HAP-1 (cell line): ENCODE results near the gene KEL.
"Not testable (repeated sequence)": the region's sequence is repeated elsewhere in the genome, so short reads cannot be mapped to it uniquely, and the experiment has no call there.

Source experiments
- DNase-seq, 2 experiments: peaks; one replicate each; pipeline ENCODE4 v3.0.0-alpha.2; 2016 to 2020; ENCODE audit warnings: low spot score in 2 of 2
- H3K27me3 ChIP-seq: fragments of 250-450 bp; sonication (Bioruptor Pico); 2 replicates; pipeline ENCODE4 v1.5.1; 2020; ENCODE audit warnings: low read depth, mild to moderate bottlenecking, moderate library complexity
- H3K36me3 ChIP-seq: fragments of 250-450 bp; sonication (Bioruptor Pico); replicated peaks from 2 replicates; pipeline ENCODE4 v1.5.1; 2020; ENCODE audit warnings: mild to moderate bottlenecking
- H3K4me1 ChIP-seq: fragments of 250-450 bp; sonication (Bioruptor Pico); 2 replicates; pipeline ENCODE4 v1.5.1; 2020; ENCODE audit warnings: mild to moderate bottlenecking
- H3K4me3 ChIP-seq: fragments of 250-450 bp; sonication (Bioruptor Pico); 2 replicates; pipeline ENCODE4 v1.5.1; 2020; ENCODE audit warnings: mild to moderate bottlenecking, moderate library complexity
- H3K9me3 ChIP-seq: fragments of 250-450 bp; sonication (Bioruptor Pico); 2 replicates; pipeline ENCODE4 v1.5.1; 2020; ENCODE audit warnings: mild to moderate bottlenecking, moderate library complexity
- in situ Hi-C: fragments of 300-500 bp; cut with MboI; formaldehyde crosslinking; loops from 3 replicates; pipeline ENCODE4 v1.14.3; 2020; ENCODE audit warnings: low sequenced_read_pairs, inconsistent platforms, mixed read lengths

KEL gene

GRCh38 chr7:142984297-142984696 is 22.1 kb upstream of the KEL start:
- DNase-seq, result no peak
- H3K9me3 ChIP-seq, result no peaks in the 10 kb centered on the region
- no peak overlapping the region for H3K4me3 ChIP-seq
- in situ Hi-C loops, result no loop called here
- no peaks in the 10 kb centered on the region for H3K4me1 ChIP-seq
- no peaks in the 10 kb centered on the region for H3K36me3 ChIP-seq
- no peaks in the 10 kb centered on the region for H3K27me3 ChIP-seq

DNA sequence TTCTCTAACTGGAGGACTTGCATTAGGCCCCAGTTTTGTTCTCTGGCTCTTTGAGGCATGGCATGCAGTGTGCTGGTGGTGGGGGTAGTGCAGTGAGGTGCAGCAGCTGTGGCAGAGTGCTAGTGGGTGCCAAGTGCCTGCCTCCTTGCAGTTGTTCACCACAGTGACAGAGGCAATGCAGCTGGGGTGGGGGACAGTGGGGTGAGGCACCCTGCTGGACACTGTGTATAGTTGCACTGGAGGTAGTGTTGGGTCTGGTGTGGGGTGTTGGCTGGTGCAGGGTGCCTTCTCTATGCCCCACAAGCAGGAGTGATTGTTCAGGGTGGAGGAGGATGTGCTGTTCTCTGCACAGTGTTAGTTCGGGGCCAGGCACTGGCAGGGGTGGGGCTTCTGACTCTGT is 21.7 kb upstream of the KEL start:
- in situ Hi-C loops, result no loop called here
- Histone ChIP-seq H3K4me3 (no peak overlapping the region), H3K36me3 (no peaks in the 10 kb centered on the region), H3K4me1 (no peaks in the 10 kb centered on the region), H3K27me3 (no peaks in the 10 kb centered on the region), H3K9me3 (no peaks in the 10 kb centered on the region)
- DNase-seq, result no peak

DNA sequence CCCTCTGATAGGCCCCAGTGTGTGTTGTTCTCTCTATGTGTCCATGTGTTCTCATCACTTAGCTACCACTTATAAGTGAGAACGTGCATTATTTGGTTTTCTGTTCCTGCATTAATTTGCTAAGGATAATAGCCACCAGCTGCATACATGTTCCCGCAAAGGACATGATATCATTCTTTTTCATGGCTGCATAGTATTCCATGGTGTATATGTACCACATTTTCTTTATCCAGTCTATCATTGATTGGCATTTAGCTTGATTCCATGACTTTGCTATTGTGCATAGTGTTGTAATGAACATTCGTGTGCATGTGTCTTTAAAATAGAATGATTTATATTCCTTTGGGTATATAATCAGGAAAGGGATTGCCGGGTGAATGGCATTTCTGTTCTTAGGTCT is 16.2 kb upstream of the KEL start:
- DNase-seq, in situ Hi-C loops, H3K36me3 ChIP-seq, H3K9me3 ChIP-seq, H3K27me3 ChIP-seq, H3K4me3 ChIP-seq, H3K4me1 ChIP-seq: not testable (repeated sequence)

DNA sequence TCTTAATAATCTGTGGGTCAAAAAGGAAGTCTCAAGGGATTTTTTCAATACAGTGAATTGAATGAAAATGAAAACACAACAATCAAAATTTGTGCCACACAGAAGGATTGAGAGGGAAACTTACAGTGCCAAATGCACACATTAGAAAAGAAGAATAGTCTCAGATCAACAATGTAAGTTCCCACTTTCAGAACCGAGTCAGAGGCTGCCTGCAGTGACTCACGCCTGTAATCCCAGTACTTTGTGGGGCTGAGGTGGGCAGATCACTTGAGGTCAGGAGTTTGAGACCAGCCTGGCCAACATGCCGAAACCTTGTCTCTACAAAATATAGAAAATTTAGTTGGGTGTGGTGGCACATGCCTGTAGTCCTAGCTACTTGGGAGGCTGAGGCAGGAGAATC is 12.5 kb upstream of the KEL start:
- Histone ChIP-seq H3K27me3 (no peaks in the 10 kb centered on the region), H3K4me3 (no peak overlapping the region), H3K4me1 (no peaks in the 10 kb centered on the region), H3K9me3 (no peaks in the 10 kb centered on the region), H3K36me3 (no peaks in the 10 kb centered on the region)
- no peak for DNase-seq
- in situ Hi-C loops, result no loop called here

GRCh38 chr7:142969183-142969582 is 7.0 kb upstream of the KEL start:
- 0 out of 2 replicates have a peak, but pooled peaks cover 2% of the 10 kb centered on the region for H3K27me3 ChIP-seq
- no peaks in the 10 kb centered on the region for H3K4me1 ChIP-seq
- no peaks in the 10 kb centered on the region for H3K36me3 ChIP-seq
- H3K4me3 ChIP-seq, result no peak overlapping the region
- no peaks in the 10 kb centered on the region for H3K9me3 ChIP-seq
- in situ Hi-C loops, result no loop called here
- DNase-seq, result no peak

DNA sequence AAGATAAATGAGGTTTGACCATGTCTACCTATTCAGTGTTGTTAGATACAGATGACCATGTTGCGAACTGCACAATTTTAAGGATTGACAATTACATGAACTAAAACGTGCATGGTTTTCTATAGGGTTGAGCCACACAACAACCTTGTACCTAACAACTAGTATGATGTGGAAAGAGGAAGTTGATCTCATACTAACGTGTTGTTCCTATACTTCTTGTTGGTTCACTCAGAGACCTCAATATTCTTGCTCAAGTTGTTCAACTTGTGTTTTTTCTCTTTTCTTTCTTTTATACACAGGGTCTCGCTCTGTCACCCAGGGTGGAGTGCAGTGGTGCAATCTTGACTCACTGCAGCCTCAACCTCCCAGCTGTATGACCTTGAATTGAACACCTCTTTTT is 6.1 kb upstream of the KEL start:
- Histone ChIP-seq H3K27me3 (0 out of 2 replicates have a peak, but pooled peaks cover 2% of the 10 kb centered on the region), H3K4me3 (no peak overlapping the region), H3K4me1 (no peaks in the 10 kb centered on the region), H3K9me3 (no peaks in the 10 kb centered on the region), H3K36me3 (no peaks in the 10 kb centered on the region)
- in situ Hi-C loops, result no loop called here
- DNase-seq, result no peak

GRCh38 chr7:142964502-142965246 is 2.5 kb upstream of the KEL start:
- H3K27me3 ChIP-seq, result 0 out of 2 replicates have a peak, but pooled peaks cover 2% of the 10 kb centered on the region
- in situ Hi-C loops, result no loop called here
- no peak overlapping the region for H3K4me3 ChIP-seq
- H3K9me3 ChIP-seq, result no peaks in the 10 kb centered on the region
- no peaks in the 10 kb centered on the region for H3K36me3 ChIP-seq
- no peaks in the 10 kb centered on the region for H3K4me1 ChIP-seq
- DNase-seq, result no peak

DNA sequence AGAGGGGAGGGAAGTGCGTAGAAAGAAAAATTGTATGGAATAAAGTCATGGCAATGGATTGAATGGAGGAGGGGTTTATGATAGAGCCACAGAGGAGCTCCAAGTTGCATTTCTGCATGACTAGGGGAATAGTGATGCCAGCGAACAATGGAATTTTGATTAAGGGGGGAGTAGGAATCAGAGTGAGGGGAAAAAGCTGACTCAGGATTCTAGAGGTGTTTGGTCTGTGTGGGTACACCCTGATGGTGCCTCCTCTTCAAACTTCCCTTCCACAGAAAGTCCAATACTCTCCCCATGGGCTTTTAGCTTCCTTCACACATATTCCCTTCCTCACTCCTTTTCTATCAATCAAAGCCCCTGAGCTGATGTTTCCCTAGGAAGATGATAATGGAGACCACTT is 1.8 kb upstream of the KEL start:
- DNase-seq, result no peak
- no peaks in the 10 kb centered on the region for H3K9me3 ChIP-seq
- H3K4me1 ChIP-seq, result no peaks in the 10 kb centered on the region
- no peaks in the 10 kb centered on the region for H3K36me3 ChIP-seq
- H3K27me3 ChIP-seq, result 0 out of 2 replicates have a peak, but pooled peaks cover 2% of the 10 kb centered on the region
- in situ Hi-C loops, result no loop called here
- no peak overlapping the region for H3K4me3 ChIP-seq

DNA sequence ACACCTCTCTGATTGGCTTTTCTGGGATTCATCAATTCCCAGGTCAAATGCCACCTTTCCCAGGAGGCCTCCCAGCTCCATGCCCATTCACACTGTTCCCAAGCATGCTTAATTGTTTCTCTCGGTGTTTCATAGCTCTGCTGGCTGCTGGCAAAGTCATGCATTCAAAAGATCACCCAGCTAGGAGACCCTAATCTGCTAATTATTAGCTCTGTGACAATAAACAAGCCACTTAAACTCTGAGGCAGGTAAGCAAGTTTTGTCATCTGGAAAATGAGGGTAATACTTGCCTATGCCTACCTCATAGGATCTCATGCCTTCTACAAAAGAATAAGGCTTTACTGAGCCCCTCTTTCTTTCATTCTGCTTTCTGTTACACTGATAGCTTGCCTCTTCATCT is 828 bp upstream of the KEL start:
- no peak for DNase-seq
- in situ Hi-C loops, result no loop called here
- Histone ChIP-seq H3K36me3 (no peaks in the 10 kb centered on the region), H3K9me3 (no peaks in the 10 kb centered on the region), H3K27me3 (0 out of 2 replicates have a peak, but pooled peaks cover 2% of the 10 kb centered on the region), H3K4me1 (peaks cover 3% of the 10 kb centered on the region; the same call in 1 of the 2 replicates), H3K4me3 (no peak overlapping the region)

DNA sequence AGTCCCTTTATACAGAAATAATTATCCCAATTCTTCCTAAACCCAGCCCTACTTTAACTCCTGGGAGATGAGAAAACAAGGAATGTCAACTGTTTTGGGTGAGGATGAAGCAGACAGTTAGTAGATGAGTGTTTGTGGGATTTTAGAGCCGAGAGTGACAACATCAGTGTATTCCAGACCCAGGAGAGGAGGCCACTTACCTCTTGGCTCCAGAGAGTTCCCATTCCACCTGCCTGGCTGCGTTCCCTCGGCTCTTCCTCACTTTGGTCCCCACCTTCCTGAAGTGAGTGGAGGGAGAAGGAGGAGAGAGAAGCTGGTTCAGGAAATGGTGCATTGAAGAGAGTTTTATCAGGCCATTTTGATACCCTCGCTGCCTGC is 579 bp downstream of the KEL start:
- H3K9me3 ChIP-seq, result no peaks in the 10 kb centered on the region
- DNase-seq, result no peak
- H3K27me3 ChIP-seq, result 0 out of 2 replicates have a peak, but pooled peaks cover 2% of the 10 kb centered on the region
- no peaks in the 10 kb centered on the region for H3K36me3 ChIP-seq
- no peak overlapping the region for H3K4me3 ChIP-seq
- H3K4me1 ChIP-seq, result peaks cover 3% of the 10 kb centered on the region; the same call in 1 of the 2 replicates
- in situ Hi-C loops, result no loop called here

DNA sequence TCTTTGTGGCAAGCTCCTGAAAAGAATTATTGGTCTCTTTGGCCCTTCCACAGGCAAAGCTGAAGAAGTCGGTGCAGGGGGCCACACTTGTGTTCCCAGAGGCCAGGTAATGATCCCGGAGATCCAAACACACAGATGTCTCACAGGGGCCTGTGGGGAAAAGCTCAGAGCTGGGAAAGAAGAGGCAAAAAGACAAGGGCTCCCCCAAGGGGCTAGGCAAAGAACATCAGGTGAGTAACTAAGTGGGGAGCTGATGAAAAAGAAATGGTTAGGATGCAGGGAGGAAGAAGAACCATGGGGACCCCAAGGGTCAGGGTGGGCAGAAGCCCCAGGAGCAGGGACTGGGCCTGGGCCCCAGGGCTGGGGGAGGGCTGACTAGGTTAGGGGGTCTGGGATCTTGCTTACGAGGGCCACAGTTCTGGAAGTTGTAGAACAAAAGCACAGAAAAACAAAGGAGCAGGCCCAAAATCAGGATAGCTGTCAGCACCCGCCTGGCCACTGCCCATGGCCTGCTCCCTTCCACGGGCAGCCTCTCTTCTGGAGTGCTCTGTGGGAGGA is 1.1 kb downstream of the KEL start:
- in situ Hi-C loops, result no loop called here
- Histone ChIP-seq H3K27me3 (0 out of 2 replicates have a peak, but pooled peaks cover 2% of the 10 kb centered on the region), H3K9me3 (no peaks in the 10 kb centered on the region), H3K4me3 (no peak overlapping the region), H3K4me1 (peaks cover 3% of the 10 kb centered on the region; the same call in 1 of the 2 replicates), H3K36me3 (no peaks in the 10 kb centered on the region)
- DNase-seq, result no peak

DNA sequence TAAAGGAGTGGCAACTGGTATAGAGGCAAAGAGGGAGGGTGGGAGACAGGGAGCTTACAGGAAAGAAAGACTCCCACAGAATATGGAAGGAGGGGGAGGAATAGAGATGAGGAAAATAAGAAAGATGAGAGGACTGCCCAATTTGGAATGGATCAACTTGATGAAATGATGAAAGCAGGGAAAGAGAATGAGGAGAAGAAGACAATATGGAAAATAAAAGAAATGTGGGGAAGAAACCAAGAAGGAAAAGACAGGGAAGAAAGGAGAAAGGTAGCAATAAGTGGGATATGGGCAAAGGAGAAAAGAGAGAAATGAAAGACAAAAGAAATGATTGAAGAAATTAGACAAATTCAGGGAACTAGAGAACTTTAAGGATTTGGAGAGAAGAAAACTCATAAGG is 3.0 kb downstream of the KEL start:
- in situ Hi-C loops, result no loop called here
- no peaks in the 10 kb centered on the region for H3K27me3 ChIP-seq
- H3K4me3 ChIP-seq, result no peak overlapping the region
- DNase-seq, result no peak
- H3K36me3 ChIP-seq, result no peaks in the 10 kb centered on the region
- peaks cover 3% of the 10 kb centered on the region; the same call in 1 of the 2 replicates for H3K4me1 ChIP-seq
- H3K9me3 ChIP-seq, result no peaks in the 10 kb centered on the region

GRCh38 chr7:142957723-142958122 is 4.4 kb downstream of the KEL start:
- Histone ChIP-seq H3K4me1 (peaks cover 3% of the 10 kb centered on the region; the same call in 1 of the 2 replicates), H3K36me3 (no peaks in the 10 kb centered on the region), H3K27me3 (no peaks in the 10 kb centered on the region), H3K4me3 (no peak overlapping the region), H3K9me3 (no peaks in the 10 kb centered on the region)
- in situ Hi-C loops, result no loop called here
- no peak for DNase-seq

DNA sequence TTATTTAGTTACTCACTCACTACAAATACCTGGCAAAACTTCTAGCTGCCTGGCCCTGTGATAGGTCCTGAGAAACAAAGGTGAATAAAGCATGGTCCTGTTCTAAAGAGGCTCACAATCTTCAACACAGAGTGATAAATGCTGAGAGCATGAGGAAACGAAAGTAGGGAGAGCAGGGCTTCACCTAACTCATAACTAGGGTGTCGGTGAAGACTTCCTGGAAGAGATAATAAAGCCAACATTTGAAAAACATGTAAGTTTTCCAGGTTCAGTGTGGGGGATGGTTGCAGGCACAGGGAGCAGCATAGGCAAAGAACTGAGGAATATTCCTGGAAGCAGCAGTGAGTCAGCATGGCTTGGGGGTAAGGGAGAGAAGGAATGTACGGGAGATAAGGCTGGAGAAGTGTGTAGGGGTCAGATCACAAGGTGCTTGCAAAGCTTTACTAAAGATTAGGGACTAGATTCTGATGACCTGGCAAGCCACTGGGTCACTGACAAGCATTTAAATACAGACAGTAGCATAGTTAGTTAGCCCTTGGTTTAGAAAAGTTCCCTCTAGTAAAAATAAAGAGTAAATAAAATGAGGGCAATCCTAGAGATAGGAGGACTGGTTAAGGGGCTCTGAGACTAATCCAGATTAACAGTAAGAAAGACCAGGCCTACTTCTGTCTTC is 5.1 kb downstream of the KEL start:
- Histone ChIP-seq H3K36me3 (no peaks in the 10 kb centered on the region), H3K4me3 (no peak overlapping the region), H3K27me3 (no peaks in the 10 kb centered on the region), H3K4me1 (peaks cover 3% of the 10 kb centered on the region; the same call in 1 of the 2 replicates), H3K9me3 (no peaks in the 10 kb centered on the region)
- in situ Hi-C loops, result no loop called here
- no peak for DNase-seq
